Endothelial cell of umbilical vein (primary cell): ENCODE results near the gene RMND5B. TPM values are rescaled to one million over a fixed set of nuclear protein-coding genes. Genes with fewer than 3 reads are reported as not detected.

Experiments
- BruUV-seq: library from RNA; stranded (reverse); fragments of 400-500 nt; replicated peaks from 2 replicates; lab custom pipeline; 2021; lab: Mats Ljungman, UMichigan
- CTCF ChIA-PET: fragments of 300-600, 350-600 bp; sonication (Branson Sonifier 250); formaldehyde crosslinking; loops from one replicate; lab custom pipeline; 2021; ENCODE audit warnings: antibody characterized with exemption, inconsistent platforms; lab: Charles Lee
- POLR2A ChIA-PET: fragments of 300-600, 350-600 bp; sonication (Branson Sonifier 250); formaldehyde crosslinking; loops from one replicate; lab custom pipeline; 2021; ENCODE audit warnings: antibody characterized with exemption, inconsistent platforms; lab: Charles Lee
- DNase-seq: peaks from one replicate; pipeline ENCODE4 v3.0.0-alpha.2; 2011; ENCODE audit warnings: low read depth, low spot score
- FAIRE-seq: peaks from 2 replicates; lab custom pipeline; 2011; peaks lifted over from hg19 to GRCh38; lab: Jason Lieb, UNC
- H2AFZ ChIP-seq: 2 replicates; pipeline ENCODE4 v1.6.0; 2012; ENCODE audit warnings: low read depth, low read length, control low read depth, inconsistent platforms
- H3K27ac ChIP-seq: 2 replicates; pipeline ENCODE4 v1.5.1; 2011; ENCODE audit warnings: low read depth, mild to moderate bottlenecking, control low read depth, low read length, moderate library complexity; ENCODE audit not compliant: insufficient read depth
- H3K27me3 ChIP-seq, 2 experiments: 2 replicates each; pipeline versions ENCODE4 v1.6.0 to v1.6.1; 2011; ENCODE audit warnings: low read length in 2 of 2, mixed read lengths in 1 of 2; ENCODE audit not compliant: control insufficient read depth in 2 of 2, insufficient read depth in 2 of 2
- H3K36me3 ChIP-seq, 2 experiments: 2 replicates in 1 of 2; 3 replicates in 1 of 2; pipeline ENCODE4 v1.5.1; 2011; ENCODE audit warnings: low read length in 2 of 2, mild to moderate bottlenecking in 1 of 2, moderate library complexity in 1 of 2; ENCODE audit not compliant: control insufficient read depth in 2 of 2, insufficient read depth in 2 of 2; ENCODE audit errors: extremely low read depth in 1 of 2
- H3K4me1 ChIP-seq: 3 replicates; pipeline ENCODE4 v1.5.1; 2011; ENCODE audit warnings: mild to moderate bottlenecking, low read length; ENCODE audit not compliant: control insufficient read depth, insufficient read depth; ENCODE audit errors: extremely low read depth
- H3K4me2 ChIP-seq: 2 replicates; pipeline ENCODE4 v1.6.1; 2011; ENCODE audit warnings: low read length, control low read depth, mixed read lengths; ENCODE audit not compliant: insufficient read depth
- H3K4me3 ChIP-seq, 3 experiments: fragments of 200-600 bp in 1 of 3; sonication (generic), shearing (Covaris generic) in 1 of 3; replicated peaks in 1 of 3; 2 replicates each; pipeline ENCODE4 v1.5.1; 2011 to 2016; ENCODE audit warnings: control low read depth in 3 of 3, low read length in 3 of 3, mild to moderate bottlenecking in 2 of 3, inconsistent platforms in 1 of 3, low read depth in 1 of 3, moderate library complexity in 1 of 3; ENCODE audit not compliant: insufficient read depth in 1 of 3
- H3K79me2 ChIP-seq: 2 replicates; pipeline ENCODE4 v1.6.0; 2012; ENCODE audit warnings: low read length, inconsistent platforms; ENCODE audit not compliant: control insufficient read depth, insufficient read depth
- H3K9ac ChIP-seq: replicated peaks from 2 replicates; pipeline ENCODE3; 2011; ENCODE audit warnings: low read length, control low read depth; ENCODE audit not compliant: insufficient read depth; ENCODE audit errors: extremely low read depth
- H3K9me1 ChIP-seq: replicated peaks from 3 replicates; pipeline ENCODE4 v1.6.0; 2011; ENCODE audit warnings: mild to moderate bottlenecking, low read length; ENCODE audit not compliant: control insufficient read depth, insufficient read depth; ENCODE audit errors: extremely low read depth
- H3K9me3 ChIP-seq: replicated peaks from 2 replicates; pipeline ENCODE4 v1.5.1; 2012; ENCODE audit warnings: low read length, inconsistent platforms; ENCODE audit not compliant: control insufficient read depth, insufficient read depth
- H4K20me1 ChIP-seq: replicated peaks from 2 replicates; pipeline ENCODE3; 2011; ENCODE audit warnings: mild to moderate bottlenecking, low read length; ENCODE audit not compliant: control insufficient read depth, insufficient read depth; ENCODE audit errors: extremely low read depth
- EZH2 ChIP-seq: IDR thresholded peaks from 2 replicates; pipeline ENCODE4 v1.6.1; 2012; ENCODE audit warnings: borderline replicate concordance, low read depth, mild to moderate bottlenecking, moderate library complexity, low read length, inconsistent platforms; ENCODE audit not compliant: severe bottlenecking
- FOS ChIP-seq: IDR thresholded peaks from 2 replicates; pipeline ENCODE4 v1.6.1; 2011; ENCODE audit warnings: mild to moderate bottlenecking, low read length, moderate library complexity, borderline replicate concordance; ENCODE audit not compliant: insufficient read depth
- GATA2 ChIP-seq: IDR thresholded peaks from 2 replicates; pipeline ENCODE4 v1.7.0; 2011; ENCODE audit warnings: low read depth, mild to moderate bottlenecking, moderate library complexity, mixed read lengths, low read length; ENCODE audit not compliant: insufficient read length, insufficient read depth
- JUN ChIP-seq: IDR thresholded peaks from 2 replicates; pipeline ENCODE4 v1.6.1; 2011; ENCODE audit warnings: borderline replicate concordance, low read depth; ENCODE audit not compliant: insufficient read length, insufficient read depth
- MYC ChIP-seq: IDR thresholded peaks from one replicate; pipeline ENCODE4 v1.6.1; 2011; ENCODE audit warnings: mild to moderate bottlenecking, low read depth, low read length
- POLR2A ChIP-seq: IDR thresholded peaks from 2 replicates; pipeline ENCODE4 v1.6.1; 2012; ENCODE audit warnings: low read depth, mild to moderate bottlenecking, control low read depth, low read length
- POLR2AphosphoS5 ChIP-seq: IDR thresholded peaks from 2 replicates; pipeline ENCODE4 v1.6.1; 2012; ENCODE audit warnings: low read depth, mild to moderate bottlenecking, control low read depth, low read length, moderate library complexity; ENCODE audit not compliant: insufficient read depth
- dilution Hi-C: fragments of 300-500 bp; cut with MboI; formaldehyde crosslinking; loops from one replicate; pipeline ENCODE4 v1.15.0; 2019; ENCODE audit warnings: low sequenced_read_pairs; ENCODE audit not compliant: extremely low pct_ligation_motif_present
- intact Hi-C: fragments of 100-400 bp; cut with micrococcal nuclease; formaldehyde crosslinking; loops from one replicate; pipeline ENCODE4 v1.10.0; 2022
- polyA plus RNA-seq, 4 experiments: library from polyadenylated mRNA; depleted of rRNA in 3 of 4; stranded (reverse) in 3 of 4; unstranded in 1 of 4; fragments of >200 nt; gene quantifications; 2 replicates each; pipeline versions ENCODE4 v1.2.1 to v1.2.3, GENCODE V29; 2011 to 2012; ENCODE audit warnings: missing spikeins in 1 of 4
- total RNA-seq: library from RNA; stranded (reverse); gene quantifications from 2 replicates; pipeline ENCODE4 v1.2.3, GENCODE V29; 2021
- TF ChIP-seq, protein P1 (sequence below), 2 donors: IDR thresholded peaks; 1 replicate in 1 of 2; 2 replicates in 1 of 2; pipeline ENCODE4 v1.5.1; 2011; ENCODE audit warnings: low read length in 2 of 2, mild to moderate bottlenecking in 2 of 2, moderate library complexity in 2 of 2, control low read depth in 1 of 2, inconsistent platforms in 1 of 2, low read depth in 1 of 2; ENCODE audit not compliant: insufficient read depth in 1 of 2; ENCODE audit errors: extremely low read depth in 1 of 2
- TF ChIP-seq, protein P2 (sequence below): IDR thresholded peaks from 2 replicates; pipeline ENCODE4 v1.6.1; 2011; ENCODE audit not compliant: insufficient read depth, insufficient read length

Gene RMND5B
- total and polyA plus RNA-seq, 2 donors (not counting 3 experiments of a cell fraction or from before 2014, with no cell fraction given), result 38.2 to 40.2 TPM

DNA sequence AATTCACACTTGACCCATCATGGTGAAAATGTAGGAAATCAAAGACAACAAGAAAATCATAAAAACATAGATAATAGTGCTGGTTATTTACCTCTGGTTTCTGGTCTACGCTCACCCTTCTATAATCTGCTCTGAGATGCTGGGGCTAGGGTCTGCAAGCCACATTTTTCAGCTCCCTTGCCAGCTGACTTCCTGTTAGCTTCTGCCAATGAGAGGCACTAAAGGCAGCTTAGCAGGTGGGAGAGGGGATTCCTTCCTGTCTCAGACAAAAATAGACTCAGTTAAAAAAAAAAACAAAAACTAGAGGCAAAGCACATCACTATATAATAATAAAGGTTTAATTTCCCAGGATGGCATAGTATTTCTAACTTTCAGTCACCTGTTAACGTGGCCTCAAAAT is 37.7 kb upstream of the RMND5B start:
- Histone ChIP-seq H3K4me3 (no peak overlapping the region), H3K36me3 (no peaks in the 10 kb centered on the region), H3K4me1 (no peaks in the 10 kb centered on the region), H3K79me2 (no peaks in the 10 kb centered on the region), H3K27ac (no peak overlapping the region), H3K27me3 (no peaks in the 10 kb centered on the region), H2AFZ (no peak overlapping the region), H4K20me1 (no peaks in the 10 kb centered on the region), H3K9ac (no peak overlapping the region), H3K4me2 (no peak overlapping the region), H3K9me3 (no peaks in the 10 kb centered on the region), H3K9me1 (no peaks in the 10 kb centered on the region)
- CTCF ChIA-PET, result no interaction called here
- POLR2A ChIA-PET, result no interaction called here
- BruUV-seq, result no TSS peak
- dilution Hi-C loops, result no loop called here
- TF ChIP-seq POLR2A (no peak), JUN (no peak), FOS (no peak)
- intact Hi-C loops, result no loop called here
- DNase-seq, result no peak
- FAIRE-seq, result no peak

DNA sequence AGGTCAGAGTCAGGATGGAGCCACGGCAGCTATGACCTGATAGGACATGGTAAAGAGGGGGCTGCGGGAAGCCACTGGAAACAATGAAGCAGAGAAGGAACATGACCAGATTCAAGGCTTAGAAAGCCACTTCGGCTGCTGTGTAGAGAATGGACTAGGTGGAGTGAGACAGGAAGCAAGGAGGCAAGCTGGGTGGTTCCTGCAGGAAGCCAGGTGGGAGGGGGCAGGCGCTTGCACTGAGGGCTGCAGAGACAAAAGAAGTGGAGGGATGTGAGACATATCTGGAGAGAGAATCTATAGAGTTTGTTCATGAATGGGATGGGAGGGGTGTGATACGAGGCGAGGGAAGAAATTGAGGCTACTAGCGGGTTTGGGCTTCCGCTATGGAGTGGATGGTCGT is 36.5 kb upstream of the RMND5B start:
- FAIRE-seq, result no peak
- dilution Hi-C loops (no loop called here), intact Hi-C loops (no loop called here)
- H4K20me1 ChIP-seq, result no peaks in the 10 kb centered on the region
- H3K4me1 ChIP-seq, result no peaks in the 10 kb centered on the region
- no peak overlapping the region for H3K4me3 ChIP-seq
- no peak overlapping the region for H2AFZ ChIP-seq
- H3K27me3 ChIP-seq, result no peaks in the 10 kb centered on the region
- H3K27ac ChIP-seq, result no peak overlapping the region
- ChIA-PET POLR2A (no interaction called here), CTCF (no interaction called here)
- no peaks in the 10 kb centered on the region for H3K9me3 ChIP-seq
- no peaks in the 10 kb centered on the region for H3K9me1 ChIP-seq
- TF ChIP-seq GATA2 (no peak), JUN (no peak), MYC (no peak), POLR2A (no peak), FOS (no peak), EZH2 (no peak), POLR2AphosphoS5 (no peak)
- TF ChIP-seq, protein P1, sequence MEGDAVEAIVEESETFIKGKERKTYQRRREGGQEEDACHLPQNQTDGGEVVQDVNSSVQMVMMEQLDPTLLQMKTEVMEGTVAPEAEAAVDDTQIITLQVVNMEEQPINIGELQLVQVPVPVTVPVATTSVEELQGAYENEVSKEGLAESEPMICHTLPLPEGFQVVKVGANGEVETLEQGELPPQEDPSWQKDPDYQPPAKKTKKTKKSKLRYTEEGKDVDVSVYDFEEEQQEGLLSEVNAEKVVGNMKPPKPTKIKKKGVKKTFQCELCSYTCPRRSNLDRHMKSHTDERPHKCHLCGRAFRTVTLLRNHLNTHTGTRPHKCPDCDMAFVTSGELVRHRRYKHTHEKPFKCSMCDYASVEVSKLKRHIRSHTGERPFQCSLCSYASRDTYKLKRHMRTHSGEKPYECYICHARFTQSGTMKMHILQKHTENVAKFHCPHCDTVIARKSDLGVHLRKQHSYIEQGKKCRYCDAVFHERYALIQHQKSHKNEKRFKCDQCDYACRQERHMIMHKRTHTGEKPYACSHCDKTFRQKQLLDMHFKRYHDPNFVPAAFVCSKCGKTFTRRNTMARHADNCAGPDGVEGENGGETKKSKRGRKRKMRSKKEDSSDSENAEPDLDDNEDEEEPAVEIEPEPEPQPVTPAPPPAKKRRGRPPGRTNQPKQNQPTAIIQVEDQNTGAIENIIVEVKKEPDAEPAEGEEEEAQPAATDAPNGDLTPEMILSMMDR (IDR thresholded peaks at IDR 0.05; ENCODE audit: extremely low read depth in 1 of 2, insufficient read depth in 1 of 2, low read depth in 1 of 2, low read length in 2 of 2), result no peak
- TF ChIP-seq, protein P2, sequence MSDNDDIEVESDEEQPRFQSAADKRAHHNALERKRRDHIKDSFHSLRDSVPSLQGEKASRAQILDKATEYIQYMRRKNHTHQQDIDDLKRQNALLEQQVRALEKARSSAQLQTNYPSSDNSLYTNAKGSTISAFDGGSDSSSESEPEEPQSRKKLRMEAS, result no peak
- DNase-seq, result no peak
- no peaks in the 10 kb centered on the region for H3K79me2 ChIP-seq
- no peak overlapping the region for H3K9ac ChIP-seq
- BruUV-seq, result no TSS peak
- no peaks in the 10 kb centered on the region for H3K36me3 ChIP-seq
- H3K4me2 ChIP-seq, result no peak overlapping the region
